HG02678 (cell line): Measurements from ENCODE around the gene THRB.
"Not testable (repeated sequence)": the region's sequence is repeated elsewhere in the genome, so short reads cannot be mapped to it uniquely, and the experiment has no call there.

Experiments
- ATAC-seq: cut with Tn5 transposase; IDR thresholded peaks from one replicate; pipeline ENCODE4 v1.9.1; 2021; ENCODE audit warnings: mild to moderate bottlenecking, moderate library complexity; ENCODE audit not compliant: unreplicated experiment

Gene THRB

DNA sequence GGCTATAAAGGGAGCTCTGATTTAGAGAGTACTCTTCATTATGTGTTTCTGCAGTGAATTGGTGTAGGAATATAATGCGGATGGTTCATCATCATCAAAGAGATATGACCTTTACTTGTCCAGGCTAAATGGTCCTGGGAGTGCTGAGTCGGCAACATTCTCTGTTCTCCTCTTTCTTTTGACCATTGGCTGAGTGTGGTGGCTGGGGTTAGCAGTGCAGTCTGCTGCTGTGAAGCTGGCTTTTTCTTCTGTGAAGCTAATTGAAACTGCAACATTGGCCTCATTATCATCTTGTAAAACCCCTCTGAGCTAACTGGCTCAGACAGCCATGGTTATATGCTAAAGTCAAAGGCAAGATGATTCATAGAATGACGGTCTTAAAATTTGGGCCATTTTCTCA lies 83.8 kb downstream of the THRB start:
- no peak for ATAC-seq

DNA sequence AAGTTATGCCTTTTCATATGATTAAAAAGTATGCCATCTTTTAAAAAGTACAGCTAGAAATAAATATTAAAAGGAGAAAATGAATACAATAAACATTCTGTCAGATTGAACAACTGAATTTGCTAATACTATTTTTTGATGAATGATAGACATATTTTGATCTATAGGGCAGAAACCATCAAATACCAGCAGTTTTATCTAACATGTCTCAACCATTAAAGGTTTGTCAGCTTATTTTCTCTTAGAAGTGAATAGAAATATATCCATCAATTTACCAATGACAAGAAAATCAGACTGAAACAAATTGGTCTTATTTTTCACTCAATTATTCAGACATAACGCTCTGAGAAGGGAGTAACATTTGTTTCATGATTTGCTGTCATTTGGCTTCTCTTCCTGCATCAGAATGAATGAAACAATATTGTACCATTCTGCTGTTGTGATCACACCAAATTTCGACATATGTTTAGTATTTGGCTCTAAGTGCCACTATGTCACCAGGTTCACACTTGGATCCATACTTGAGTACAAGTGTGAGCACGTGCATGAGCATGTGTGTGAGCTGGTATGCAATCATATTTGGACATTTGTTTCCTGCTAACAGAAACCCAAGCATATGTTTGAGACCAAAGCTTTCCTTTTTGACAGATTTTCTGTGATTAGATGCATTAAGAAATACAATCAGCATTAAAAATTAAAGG lies 86.5 kb downstream of the THRB start:
- ATAC-seq: no peak

DNA sequence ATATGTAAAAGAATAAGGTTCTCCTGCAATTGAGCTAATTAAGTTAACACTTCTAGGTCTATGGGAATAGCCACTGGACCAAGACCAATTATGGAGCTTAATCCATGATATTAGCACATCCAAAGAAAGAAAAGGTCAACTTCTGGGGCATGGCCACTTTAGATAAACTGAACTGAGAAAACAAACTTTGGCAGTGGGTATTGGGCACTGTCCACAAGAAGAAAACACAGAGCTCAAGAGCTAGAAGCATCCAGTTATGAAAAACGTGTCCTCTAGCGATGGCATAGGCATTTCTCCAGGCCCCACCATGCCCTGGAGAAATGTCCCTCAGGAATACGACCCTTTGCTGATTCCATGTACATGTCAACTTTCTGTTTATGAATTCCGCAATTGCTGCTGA lies 87.8 kb downstream of the THRB start:
- ATAC-seq: no peak

DNA sequence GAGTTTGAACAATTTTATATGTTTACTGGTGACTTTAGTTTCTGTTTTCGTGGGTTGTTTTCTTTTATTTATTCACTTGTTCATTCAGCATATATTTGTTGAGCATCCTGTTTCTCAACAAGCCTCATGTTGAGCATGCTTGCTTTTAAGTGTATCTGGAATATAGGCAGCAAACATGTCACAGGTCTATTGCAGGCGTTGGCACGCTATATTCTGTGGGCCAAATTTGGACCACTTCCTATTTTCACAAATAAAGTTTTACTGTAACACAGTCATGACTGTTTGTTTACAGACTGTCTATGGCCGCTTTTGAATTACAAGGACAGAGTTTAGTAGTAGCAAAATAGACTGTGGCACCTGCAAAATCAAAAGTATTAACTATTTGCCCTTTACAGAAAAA lies 89.6 kb downstream of the THRB start:
- no peak for ATAC-seq

DNA sequence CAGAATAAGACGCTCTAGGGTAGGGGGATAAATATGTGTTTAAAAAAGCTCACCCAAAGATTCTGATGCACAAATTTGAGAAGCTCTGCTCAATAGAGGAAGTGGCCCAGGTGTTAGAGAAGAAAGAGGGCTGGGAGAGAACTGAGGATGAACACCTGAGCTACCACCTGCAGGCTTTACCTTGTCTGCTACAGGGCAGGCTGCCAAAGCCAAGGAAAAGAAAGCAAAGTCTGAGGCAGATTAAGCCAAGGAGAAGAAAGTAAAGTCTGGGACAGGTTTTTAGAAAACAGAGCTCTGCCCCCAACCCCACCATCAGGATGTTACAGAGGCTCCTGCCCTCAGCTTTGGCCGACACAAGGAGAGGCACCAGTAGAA lies 92.9 kb downstream of the THRB start:
- ATAC-seq: no peak

DNA sequence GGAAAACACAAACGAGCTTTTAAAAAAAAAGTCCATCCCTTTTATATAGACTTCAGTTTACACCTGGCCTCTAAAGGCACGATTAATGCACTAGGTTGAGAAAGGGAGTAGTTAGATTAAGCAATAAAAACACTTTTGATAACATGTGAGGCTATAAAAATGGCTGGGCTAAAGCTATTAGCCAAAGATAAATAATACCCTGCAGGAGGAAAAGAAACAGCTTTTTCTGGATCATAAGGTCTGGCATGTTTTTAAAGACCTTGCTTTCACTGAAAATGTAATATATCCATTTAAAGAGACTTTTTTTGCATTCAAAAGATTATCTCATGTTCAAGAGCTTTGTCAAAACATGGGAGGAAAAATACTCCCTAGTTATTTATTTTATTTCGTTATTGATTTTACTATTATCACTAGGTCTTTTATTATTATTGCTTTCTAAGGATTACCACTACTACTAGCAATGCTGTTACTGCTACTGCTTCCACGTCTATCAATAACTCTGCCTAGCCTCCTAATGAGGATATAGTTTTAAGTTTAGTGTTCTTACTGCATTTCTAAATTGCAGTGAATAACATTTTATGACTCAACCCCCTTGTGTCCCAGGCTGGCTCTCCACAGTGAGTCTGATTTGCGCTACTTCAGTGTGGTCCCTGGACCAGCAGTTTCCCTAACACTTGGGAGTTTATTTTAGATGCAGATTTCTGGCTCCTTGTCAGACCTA lies 93.4 kb downstream of the THRB start:
- no peak for ATAC-seq

DNA sequence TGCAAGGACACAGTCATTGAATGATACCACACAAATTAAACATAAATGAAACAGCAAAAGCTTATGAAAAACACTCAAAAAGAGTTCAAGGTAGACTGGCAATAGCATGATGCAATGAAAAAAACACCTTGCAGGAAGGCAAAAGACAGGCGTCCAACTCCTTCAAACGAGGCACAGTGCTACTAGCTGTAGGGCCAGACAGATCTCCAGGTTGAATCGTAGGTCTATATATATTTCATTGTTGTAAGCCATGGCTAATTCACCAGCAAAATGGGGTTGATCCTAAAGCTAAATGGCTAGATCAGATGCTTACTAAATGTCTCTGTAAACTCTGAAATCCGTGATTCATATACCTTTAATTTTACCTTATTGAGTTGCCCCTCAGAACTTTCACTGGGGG lies 94.2 kb downstream of the THRB start:
- no peak for ATAC-seq

DNA sequence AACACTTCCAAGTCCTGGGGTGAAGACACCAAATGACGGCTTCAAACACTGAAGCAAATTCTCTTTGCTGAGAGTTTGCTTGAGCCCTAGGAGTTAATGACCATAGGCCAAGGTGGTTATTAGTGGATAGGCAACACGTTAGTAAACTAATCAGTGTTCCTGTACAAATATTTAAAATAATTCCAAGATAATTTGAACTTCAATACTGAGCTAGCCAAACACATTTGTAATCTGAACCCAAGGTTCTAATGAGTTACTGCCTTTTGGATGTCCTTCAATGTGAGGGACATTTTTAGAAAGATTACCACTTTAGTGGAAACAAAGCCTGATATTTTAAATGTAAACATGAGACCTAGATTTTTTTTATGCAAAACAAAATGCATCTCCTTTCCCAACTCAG lies 94.6 kb downstream of the THRB start:
- ATAC-seq: no peak

DNA sequence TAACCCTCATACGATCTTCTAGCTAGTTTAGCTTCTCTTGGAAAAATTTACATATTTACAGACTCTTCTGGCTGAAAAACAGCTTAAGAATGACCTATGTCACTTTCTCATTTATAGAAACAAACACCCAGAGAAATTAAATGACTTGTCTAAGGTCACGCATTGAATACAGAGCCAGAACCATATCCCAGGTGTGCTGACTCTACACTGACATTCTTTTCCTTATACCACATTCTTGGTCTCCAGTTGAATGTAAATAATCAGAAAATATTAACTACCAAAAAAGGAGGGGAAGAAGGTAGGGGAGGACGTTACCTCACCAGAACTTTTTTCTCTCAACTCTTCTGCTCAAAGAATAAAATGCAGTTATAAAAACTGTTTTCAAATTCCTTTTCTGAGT lies 95.0 kb downstream of the THRB start:
- no peak for ATAC-seq

DNA sequence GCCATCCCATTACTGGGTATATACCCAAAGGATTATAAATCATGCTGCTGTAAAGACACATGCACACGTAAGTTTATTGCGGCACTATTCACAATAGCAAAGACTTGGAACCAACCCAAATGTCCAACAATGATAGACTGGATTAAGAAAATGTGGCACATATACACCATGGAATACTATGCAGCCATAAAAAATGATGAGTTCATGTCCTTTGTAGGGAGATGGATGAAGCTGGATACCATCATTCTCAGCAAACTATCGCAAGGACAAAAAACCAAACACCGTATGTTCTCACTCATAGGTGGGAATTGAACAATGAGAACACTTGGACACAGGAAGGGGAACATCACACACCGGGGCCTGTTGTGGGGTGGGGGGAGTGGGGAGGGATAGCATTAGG lies 95.9 kb downstream of the THRB start:
- ATAC-seq: not testable (repeated sequence)

DNA sequence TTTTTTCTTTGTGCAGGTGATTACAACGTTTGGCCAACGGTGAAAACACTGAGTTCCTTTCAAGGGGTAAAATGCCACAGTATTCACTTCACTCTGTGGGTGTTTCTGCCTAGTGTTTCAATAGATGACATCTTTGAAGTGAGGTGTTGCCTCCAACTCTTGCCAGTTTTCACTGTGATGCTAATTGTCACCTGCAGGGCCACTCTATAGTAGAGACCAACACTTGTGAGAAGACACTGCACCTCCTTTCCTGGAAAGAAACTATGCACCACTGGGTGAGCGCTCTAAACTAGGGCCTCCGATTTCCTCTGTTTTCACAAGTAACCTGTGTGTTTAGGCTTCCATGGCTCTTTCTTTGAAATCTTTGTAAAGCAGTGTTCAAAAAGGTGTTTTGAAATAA lies 98.3 kb downstream of the THRB start:
- no peak for ATAC-seq

DNA sequence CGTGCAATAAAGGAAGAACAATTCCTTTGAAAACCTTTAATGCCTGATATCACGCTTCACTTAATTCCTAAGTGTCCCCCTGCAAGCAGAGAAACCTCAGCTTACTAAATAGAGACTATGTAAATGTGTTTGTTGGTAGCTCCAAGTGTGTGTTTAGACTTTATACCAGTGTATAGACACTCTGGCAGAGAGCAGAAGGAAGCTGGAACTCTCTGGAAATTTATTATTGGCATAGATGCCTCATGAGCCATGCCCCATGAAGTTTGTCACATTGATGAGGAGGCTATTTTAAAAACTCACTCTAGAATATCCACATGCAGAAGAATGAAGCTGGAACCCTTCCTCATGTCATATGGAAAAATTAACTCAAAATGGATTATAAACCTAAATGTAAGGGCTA lies 99.9 kb downstream of the THRB start:
- ATAC-seq: no peak

DNA sequence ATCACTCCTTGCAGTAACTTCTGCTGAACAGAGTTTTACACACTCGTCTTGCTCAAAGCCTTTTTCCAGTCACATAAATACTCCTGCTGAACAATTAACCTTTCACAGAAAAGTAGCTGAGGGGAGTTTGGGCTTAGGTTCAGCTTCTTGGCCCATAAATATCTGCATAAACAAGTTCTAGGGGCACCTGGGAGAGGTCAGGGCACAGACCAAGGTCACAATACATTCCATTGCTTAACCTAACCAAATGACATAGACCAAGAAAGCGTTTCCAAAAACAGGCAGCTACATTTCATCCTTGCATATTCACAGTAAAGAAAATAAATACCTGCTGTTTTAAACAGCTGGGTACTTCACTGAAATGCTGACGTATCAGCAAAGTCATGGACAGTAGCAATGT lies 101.3 kb downstream of the THRB start:
- ATAC-seq: no peak

DNA sequence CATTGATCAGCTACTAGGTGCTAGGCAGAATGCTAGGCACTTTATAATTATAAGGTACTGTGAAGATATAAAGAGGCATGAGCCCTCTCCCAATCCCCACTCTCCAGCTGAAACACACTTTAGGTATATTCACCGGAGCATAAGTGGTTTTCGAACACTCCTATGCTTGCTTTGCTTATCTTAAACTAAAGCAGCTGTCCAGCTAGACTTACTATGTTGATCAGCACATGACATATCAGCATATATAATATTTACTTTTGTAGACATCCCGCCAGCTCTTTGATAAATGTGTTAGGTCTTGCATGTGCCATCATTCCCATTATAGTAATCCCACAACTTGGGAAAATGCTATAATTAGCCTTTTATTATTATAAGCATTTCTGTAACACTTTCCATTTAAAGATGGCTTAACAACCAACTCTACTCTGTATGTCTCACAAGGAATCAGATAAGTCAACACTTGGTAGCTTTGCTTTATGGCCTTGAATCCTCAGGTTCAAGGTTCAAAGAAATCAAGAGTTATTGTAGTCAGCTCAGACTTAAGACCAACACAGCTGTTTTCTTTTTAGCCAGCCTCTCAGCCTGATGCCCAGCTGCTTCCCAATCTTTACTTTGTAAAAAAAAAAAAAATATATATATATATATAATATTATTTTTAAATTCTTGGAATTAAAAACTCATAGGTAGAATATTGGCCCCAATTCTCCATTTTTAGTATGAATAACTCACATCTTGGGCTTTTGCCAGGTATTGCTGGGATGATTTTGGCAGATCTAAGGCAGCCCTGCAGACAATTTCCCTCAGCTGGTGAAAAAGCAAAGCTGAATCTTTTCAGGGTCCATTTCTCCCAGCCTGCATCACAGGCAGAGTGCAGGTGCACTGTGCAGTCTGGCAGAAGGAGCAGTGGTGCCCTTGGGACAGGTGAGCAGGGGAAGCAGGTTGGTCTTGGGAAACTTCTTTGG lies 104.2 kb downstream of the THRB start:
- ATAC-seq: no peak

DNA sequence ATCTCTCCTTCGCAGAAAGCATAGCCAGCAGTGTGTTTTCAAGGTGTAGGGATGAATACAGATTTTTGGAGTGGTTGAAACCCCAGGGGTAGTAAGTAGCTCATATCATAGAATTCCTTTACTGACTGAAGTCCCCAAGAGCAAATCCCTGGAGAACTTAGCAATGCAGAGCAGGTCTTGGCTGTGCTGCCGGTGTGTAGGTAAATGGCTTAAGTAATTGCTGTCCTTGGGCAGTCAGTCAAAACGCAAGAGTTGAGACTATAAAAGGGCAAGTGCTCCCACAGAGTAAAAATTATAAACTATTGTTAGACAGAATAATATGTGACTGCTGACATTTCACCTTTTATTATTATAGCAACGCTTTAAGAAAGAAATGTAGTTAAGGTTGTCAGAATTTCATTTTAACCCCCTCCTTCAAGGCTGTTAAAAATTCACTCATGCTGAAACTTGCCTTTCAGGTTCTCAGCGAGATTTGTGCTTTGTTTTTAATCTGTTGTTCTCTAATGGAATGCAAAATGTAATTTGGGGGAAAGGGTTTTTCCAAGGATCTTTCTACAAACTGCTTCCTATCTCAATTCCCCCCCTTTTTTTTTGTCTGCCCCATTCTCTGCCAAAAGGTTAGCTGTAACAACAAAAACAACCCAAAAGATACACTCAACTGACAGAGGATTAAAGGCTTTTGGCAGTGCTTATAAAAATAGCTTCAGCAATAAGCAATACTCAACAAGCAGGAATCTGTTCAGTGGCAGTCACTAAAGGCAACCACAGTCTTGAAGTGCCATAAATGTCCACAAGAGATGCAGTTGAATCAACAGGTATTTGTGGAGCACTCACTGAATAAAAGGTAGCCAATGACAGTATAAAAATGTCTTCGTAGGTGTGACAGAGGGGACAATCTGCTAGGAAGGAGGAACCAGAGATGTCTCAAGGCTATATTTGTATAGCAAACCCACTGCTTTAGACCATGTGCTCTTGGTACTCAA lies 105.3 kb downstream of the THRB start:
- ATAC-seq: no peak

DNA sequence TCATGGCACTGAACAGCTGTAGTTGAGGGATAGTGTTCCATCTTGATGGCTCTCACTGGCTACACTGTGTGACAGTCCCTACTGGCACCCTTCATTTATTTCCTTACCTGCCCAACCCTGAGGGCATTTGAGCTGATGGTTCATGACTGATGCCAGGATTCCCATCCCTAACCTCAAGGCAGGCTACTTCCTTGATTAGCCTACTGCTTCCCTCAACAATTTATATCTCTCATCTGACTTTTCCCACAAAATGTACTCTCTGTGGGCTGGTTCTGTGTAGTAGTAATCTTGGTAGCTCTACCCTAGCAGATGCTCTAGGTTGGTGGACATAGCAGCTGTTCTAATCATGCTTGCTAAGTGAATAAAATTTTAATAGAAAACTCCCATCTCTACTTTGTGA lies 106.0 kb downstream of the THRB start:
- no peak for ATAC-seq

DNA sequence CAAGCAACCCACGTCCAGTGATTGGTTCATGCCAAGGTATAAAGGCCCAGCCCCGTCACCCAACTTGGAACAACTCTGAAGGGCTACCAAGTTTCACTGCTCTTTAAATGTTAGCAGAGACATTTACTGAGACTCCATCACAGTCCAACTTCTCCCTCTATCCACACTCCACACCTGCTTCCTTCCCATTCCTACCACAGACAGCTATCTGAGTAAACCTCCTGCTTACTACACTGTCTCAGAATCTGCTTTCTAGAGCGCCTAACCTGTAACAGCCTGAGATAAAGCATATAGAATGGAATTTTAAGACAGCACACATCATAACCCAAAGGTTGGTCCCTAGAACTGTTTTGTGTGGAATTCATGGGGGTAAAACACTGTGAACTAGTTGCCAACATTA lies 106.5 kb downstream of the THRB start:
- ATAC-seq: no peak

DNA sequence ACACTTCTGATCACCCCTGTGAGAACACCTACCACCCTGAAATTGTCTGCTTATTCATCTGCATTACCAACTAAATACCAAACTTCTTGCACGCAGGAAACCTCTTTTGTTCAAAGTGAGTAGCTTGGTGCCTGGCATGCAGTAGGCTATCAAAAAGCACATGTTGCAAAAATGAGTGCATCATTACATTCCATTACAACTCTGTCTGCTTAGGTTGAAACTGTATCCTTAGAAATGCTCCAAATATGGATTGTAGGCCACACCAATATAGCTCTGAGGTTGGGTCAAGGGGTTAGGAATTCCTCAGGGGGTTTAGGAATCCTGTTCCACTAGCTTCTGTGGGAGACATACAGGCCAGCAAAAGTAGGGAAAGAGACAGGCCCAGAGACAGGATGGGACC lies 107.2 kb downstream of the THRB start:
- ATAC-seq: no peak

DNA sequence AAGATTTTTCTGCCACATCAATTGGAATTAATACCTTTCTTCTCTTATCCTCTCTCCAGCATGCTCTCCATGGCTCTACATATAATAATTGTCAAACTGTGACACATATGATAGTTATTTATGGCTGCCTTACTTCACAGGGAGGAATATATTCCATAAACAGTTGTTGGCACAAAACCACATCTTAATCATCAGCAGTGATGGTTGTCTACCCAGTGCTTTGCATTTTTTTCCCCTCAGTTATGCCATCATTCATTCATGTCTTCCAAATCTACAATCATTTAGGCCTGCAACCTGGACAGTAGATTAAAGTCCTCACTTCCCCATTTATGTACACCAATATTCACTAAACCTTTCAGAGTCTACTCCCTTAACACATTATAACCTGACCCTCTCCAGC lies 107.7 kb downstream of the THRB start:
- ATAC-seq: no peak

DNA sequence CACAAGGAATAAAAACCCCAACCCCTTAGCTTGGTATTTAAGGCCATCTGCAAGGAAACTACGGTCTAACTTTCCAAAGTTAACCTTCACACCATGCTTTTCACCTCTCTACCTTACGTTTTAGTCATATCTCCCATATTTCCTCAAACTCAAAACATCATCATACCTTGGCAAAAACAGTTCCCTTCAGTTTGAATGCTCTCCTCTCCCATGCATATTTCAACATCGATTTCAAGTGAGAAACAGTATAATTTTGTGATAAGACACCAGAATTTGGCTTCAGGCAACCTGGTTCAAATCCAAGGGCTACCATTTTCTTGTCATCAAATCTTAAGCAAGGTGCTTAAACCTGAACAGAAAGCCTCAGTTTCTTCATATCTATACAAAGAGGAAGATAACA lies 108.2 kb downstream of the THRB start:
- no peak for ATAC-seq
